Caco-2 (cell line): ENCODE measurements around the gene ADCY10. TPM values are rescaled to one million over a fixed set of nuclear protein-coding genes. Genes with fewer than 3 reads are reported as not detected.
A peak's percentile ranks its signal among the peaks of the same experiment; 100 is the strongest.

ENCODE experiments used
- BruUV-seq: library from RNA; stranded (reverse); fragments of 400-500 nt; replicated peaks from 2 replicates; lab custom pipeline; 2021; lab: Mats Ljungman, UMichigan
- CTCF ChIA-PET: fragments of 300-600 bp; sonication (Branson Sonifier 250); formaldehyde crosslinking; loops from one replicate; lab custom pipeline; 2022; ENCODE audit warnings: antibody characterized with exemption; lab: Charles Lee
- POLR2A ChIA-PET: fragments of 300-600 bp; sonication (Branson Sonifier 250); formaldehyde crosslinking; loops from one replicate; lab custom pipeline; 2022; ENCODE audit warnings: antibody characterized with exemption; lab: Charles Lee
- DNase-seq, 2 experiments: peaks; one replicate each; pipeline versions ENCODE4 v3.0.0 to v3.0.0-alpha.2; 2020 to 2022
- H3K27me3 ChIP-seq: replicated peaks from 2 replicates; pipeline ENCODE4 v1.6.0; 2011; ENCODE audit warnings: low read length; ENCODE audit not compliant: control insufficient read depth, insufficient read depth
- H3K36me3 ChIP-seq: 2 replicates; pipeline ENCODE4 v1.5.1; 2011; ENCODE audit warnings: low read length; ENCODE audit not compliant: control insufficient read depth, insufficient read depth
- H3K4me1 ChIP-seq: fragments of 250-450 bp; sonication (Bioruptor Pico); 2 replicates; pipeline ENCODE4 v1.5.1; 2020; ENCODE audit warnings: mild to moderate bottlenecking
- H3K4me3 ChIP-seq: 2 replicates; pipeline ENCODE4 v1.5.1; 2011; ENCODE audit warnings: low read depth, mild to moderate bottlenecking, control low read depth, low read length
- H3K9me3 ChIP-seq: fragments of 250-450 bp; sonication (Bioruptor Pico); 2 replicates; pipeline ENCODE4 v1.5.1; 2020; ENCODE audit warnings: mild to moderate bottlenecking, moderate library complexity
- H3K27ac Mint-ChIP-seq: one replicate; pipeline ENCODE4 v1.8.0; 2022; ENCODE audit warnings: mixed read lengths; ENCODE audit not compliant: unreplicated experiment
- H3K27me3 Mint-ChIP-seq: one replicate; pipeline ENCODE4 v1.8.0; 2022; ENCODE audit warnings: mixed read lengths; ENCODE audit not compliant: insufficient read depth, unreplicated experiment
- H3K36me3 Mint-ChIP-seq: one replicate; pipeline ENCODE4 v1.8.0; 2022; ENCODE audit warnings: mild to moderate bottlenecking, mixed read lengths; ENCODE audit not compliant: insufficient read depth, unreplicated experiment
- H3K4me1 Mint-ChIP-seq: one replicate; pipeline ENCODE4 v1.8.0; 2022; ENCODE audit warnings: low read depth, mixed read lengths; ENCODE audit not compliant: unreplicated experiment
- H3K4me3 Mint-ChIP-seq: one replicate; pipeline ENCODE4 v1.8.0; 2022; ENCODE audit warnings: mild to moderate bottlenecking, moderate library complexity, mixed read lengths; ENCODE audit not compliant: unreplicated experiment
- H3K9me3 Mint-ChIP-seq: one replicate; pipeline ENCODE4 v1.8.0; 2022; ENCODE audit warnings: mixed read lengths; ENCODE audit not compliant: unreplicated experiment
- CTCF ChIP-seq, 2 experiments: fragments of 200-600 bp in 1 of 2; IDR thresholded peaks; 1 replicate in 1 of 2; 2 replicates in 1 of 2; pipeline versions ENCODE4 v1.5.1 to v1.8.0; 2011 to 2022; ENCODE audit warnings: antibody characterized with exemption in 1 of 2, control low read depth in 1 of 2, inconsistent platforms in 1 of 2, low read depth in 1 of 2, low read length in 1 of 2, mild to moderate bottlenecking in 1 of 2, moderate library complexity in 1 of 2; ENCODE audit not compliant: insufficient read depth in 1 of 2, severe bottlenecking in 1 of 2, unreplicated experiment in 1 of 2
- intact Hi-C: fragments of 100-400 bp; cut with micrococcal nuclease; formaldehyde crosslinking; loops from one replicate; pipeline ENCODE4 v1.10.0; 2022; ENCODE audit not compliant: unreplicated experiment
- total RNA-seq: library from RNA; stranded (reverse); gene quantifications from 2 replicates; pipeline ENCODE4 v1.2.3, GENCODE V29; 2022

The ADCY10 gene
- total RNA-seq, 1 experiment from 2014 or later = 1.7 TPM

- peaks cover 35% of the 10 kb centered on the region for H3K4me1 Mint-ChIP-seq
- BruUV-seq = no TSS peak
- ChIA-PET POLR2A (no interaction called here), CTCF (interaction anchor here (0.5 to 0.6 kb wide), 2 partner anchors 37 to 54 kb away, joined by 3 to 5 read pairs; no protein-coding TSS in a partner anchor)
- H3K27me3 Mint-ChIP-seq = no peaks in the 10 kb centered on the region
- peaks cover 96% of the 10 kb centered on the region for H3K36me3 Mint-ChIP-seq
- Histone ChIP-seq H3K9me3 (no peaks in the 10 kb centered on the region), H3K4me3 (no peak overlapping the region), H3K36me3 (peaks cover 5% of the 10 kb centered on the region), H3K4me1 (peaks cover 14% of the 10 kb centered on the region; the same call in 1 of the 2 replicates), H3K27me3 (no peaks in the 10 kb centered on the region)
- intact Hi-C loops = no loop called here
- TF ChIP-seq CTCF (IDR thresholded peaks at IDR 0.05; ENCODE audit: insufficient read depth in 1 of 2, low read depth in 1 of 2, low read length in 1 of 2, severe bottlenecking in 1 of 2, unreplicated experiment in 1 of 2) = no peak
- no peak for DNase-seq
- H3K27ac Mint-ChIP-seq = peak overlapping the region; percentile 36
- no peaks in the 10 kb centered on the region for H3K9me3 Mint-ChIP-seq
- H3K4me3 Mint-ChIP-seq = no peak overlapping the region
Observed at GRCh38 chr1:167770127-167770526, 143.8 kb downstream of the ADCY10 start.

GRCh38 chr1:167767761-167768160 is 146.2 kb downstream of the ADCY10 start:
- Mint-ChIP-seq H3K27ac (peak overlapping the region; percentile 1), H3K4me1 (peaks cover 35% of the 10 kb centered on the region), H3K9me3 (no peaks in the 10 kb centered on the region), H3K27me3 (no peaks in the 10 kb centered on the region), H3K36me3 (peaks cover 78% of the 10 kb centered on the region), H3K4me3 (no peak overlapping the region)
- H3K9me3 ChIP-seq = no peaks in the 10 kb centered on the region
- ChIA-PET POLR2A (no interaction called here), CTCF (no interaction called here)
- H3K36me3 ChIP-seq = peaks cover 4% of the 10 kb centered on the region; the same call in 1 of the 2 replicates
- intact Hi-C loops = loop anchor here (5.0 kb wide), 1 partner anchor 45 kb away; the partner anchor contains the start of gene MPZL1
- no peak for TF ChIP-seq CTCF (IDR thresholded peaks at IDR 0.05; ENCODE audit: insufficient read depth in 1 of 2, low read depth in 1 of 2, low read length in 1 of 2, severe bottlenecking in 1 of 2, unreplicated experiment in 1 of 2)
- no peak overlapping the region for H3K4me3 ChIP-seq
- DNase-seq = no peak
- no peaks in the 10 kb centered on the region for H3K27me3 ChIP-seq
- BruUV-seq = no TSS peak
- peaks cover 14% of the 10 kb centered on the region; the same call in 1 of the 2 replicates for H3K4me1 ChIP-seq

- no peaks in the 10 kb centered on the region for H3K9me3 ChIP-seq
- POLR2A ChIA-PET = no interaction called here
Observed at GRCh38 chr1:167766538-167766937, 147.4 kb downstream of the ADCY10 start.

More at GRCh38 chr1:167766538-167766937, 147.4 kb downstream of the ADCY10 start:
- Histone ChIP-seq H3K36me3 (peaks cover 4% of the 10 kb centered on the region), H3K4me3 (no peak overlapping the region), H3K27me3 (no peaks in the 10 kb centered on the region), H3K4me1 (peaks cover 14% of the 10 kb centered on the region; the same call in 1 of the 2 replicates)
- no peak overlapping the region for H3K4me3 Mint-ChIP-seq
- H3K36me3 Mint-ChIP-seq = peaks cover 71% of the 10 kb centered on the region
- no peaks in the 10 kb centered on the region for H3K27me3 Mint-ChIP-seq
- CTCF ChIA-PET = no interaction called here
- H3K4me1 Mint-ChIP-seq = peaks cover 47% of the 10 kb centered on the region
- BruUV-seq = no TSS peak
- DNase-seq = no peak
- intact Hi-C loops = loop anchor here (5.0 kb wide), 1 partner anchor 44 kb away; the partner anchor contains the start of gene MPZL1
- H3K9me3 Mint-ChIP-seq = no peaks in the 10 kb centered on the region
- H3K27ac Mint-ChIP-seq = no peak overlapping the region
- no peak for TF ChIP-seq CTCF (IDR thresholded peaks at IDR 0.05; ENCODE audit: insufficient read depth in 1 of 2, low read depth in 1 of 2, low read length in 1 of 2, severe bottlenecking in 1 of 2, unreplicated experiment in 1 of 2)
